ENCODE data around the gene IGF1R. TPM values are rescaled to one million over a fixed set of nuclear protein-coding genes. Genes with fewer than 3 reads are reported as not detected.

The IGF1R gene
- total RNA-seq, 2 donors from 2014 or later: 32.1 to 64.1 TPM

DNA sequence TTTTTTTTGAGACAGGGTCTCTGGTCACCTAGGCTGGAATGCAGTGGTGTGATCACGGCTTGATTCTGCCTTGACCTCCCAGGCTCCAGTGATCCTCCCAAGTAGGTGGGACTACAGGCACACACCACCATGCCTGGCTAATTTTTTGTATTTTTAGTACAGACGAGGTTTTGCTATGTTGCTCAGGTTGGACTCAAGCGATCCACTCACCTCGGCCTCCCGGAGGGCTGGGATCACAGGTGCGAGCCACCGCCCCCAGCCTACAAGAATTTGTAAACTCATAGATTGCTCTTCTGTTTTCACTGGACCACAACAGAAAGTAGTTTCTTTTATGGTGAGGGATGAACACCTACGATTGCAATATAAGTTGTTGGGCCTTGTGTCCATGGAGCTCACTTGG, 7.4 kb downstream of the IGF1R start:
- Histone ChIP-seq H3K4me3 (no peak overlapping the region), H3K4me1 (peaks cover 0 to 66% of the 10 kb centered on the region in 2 donors), H3K36me3 (no peaks in the 10 kb centered on the region), H3K27ac (no peak overlapping the region), H3K27me3 (no peaks in the 10 kb centered on the region), H3K9me3 (no peaks in the 10 kb centered on the region)
- DNase-seq (ENCODE audit: low spot score): no peak
- TF ChIP-seq CTCF (IDR thresholded peaks at IDR 0.05): no peak

GRCh38 chr15:98657721-98658120, 9.4 kb downstream of the IGF1R start:
- Histone ChIP-seq H3K4me1 (peaks cover 0 to 68% of the 10 kb centered on the region in 2 donors), H3K4me3 (no peak overlapping the region), H3K27ac (no peak overlapping the region), H3K9me3 (no peaks in the 10 kb centered on the region), H3K36me3 (no peaks in the 10 kb centered on the region), H3K27me3 (no peaks in the 10 kb centered on the region)
- TF ChIP-seq CTCF (IDR thresholded peaks at IDR 0.05): no peak
- no peak for DNase-seq (ENCODE audit: low spot score)

DNA sequence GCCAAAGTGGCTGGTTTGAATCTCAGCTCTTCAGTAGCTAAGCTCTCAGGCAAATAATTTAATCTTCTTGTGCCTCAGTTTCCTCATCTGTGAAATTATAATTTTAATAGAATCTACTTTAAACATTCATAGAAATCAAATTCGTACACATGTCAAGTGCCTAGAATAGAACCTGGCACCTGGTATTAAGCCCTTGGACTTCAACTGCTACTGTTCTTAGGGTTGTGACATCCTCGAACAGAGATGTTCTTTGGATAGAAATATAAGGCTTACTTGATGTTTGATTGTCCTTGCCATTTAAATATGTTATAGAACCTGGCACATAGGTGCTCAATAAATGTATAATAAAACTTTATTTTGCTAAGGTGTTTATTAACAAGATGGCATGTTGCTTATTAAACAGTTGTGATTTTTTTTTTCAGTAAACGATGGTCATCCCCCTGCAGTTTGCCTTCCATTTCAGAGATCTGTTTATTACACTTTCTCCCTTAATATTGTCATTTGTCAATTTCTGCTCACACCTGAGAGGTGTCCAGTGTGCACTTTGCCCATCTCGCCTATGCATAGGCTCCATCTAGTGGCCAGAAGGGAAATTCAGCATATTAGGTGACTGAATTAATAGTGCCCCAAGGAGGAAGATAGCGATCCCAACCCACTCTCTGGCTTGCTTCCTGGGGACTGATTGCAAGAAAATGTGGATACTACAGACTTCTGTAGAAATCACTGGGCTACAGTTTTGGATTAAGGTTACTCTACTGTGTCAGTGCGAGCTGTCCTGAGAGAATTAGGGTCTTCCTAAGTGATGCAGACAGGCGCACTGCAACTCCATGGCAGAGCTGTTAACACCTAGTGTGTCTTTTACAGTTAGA, 10.7 kb downstream of the IGF1R start:
- no peaks in the 10 kb centered on the region for H3K9me3 ChIP-seq
- H3K4me1 ChIP-seq: peaks cover 0 to 67% of the 10 kb centered on the region in 2 donors
- no peak overlapping the region for H3K27ac ChIP-seq
- no peak for DNase-seq (ENCODE audit: low spot score)
- no peak overlapping the region for H3K4me3 ChIP-seq
- H3K36me3 ChIP-seq: no peaks in the 10 kb centered on the region
- no peaks in the 10 kb centered on the region for H3K27me3 ChIP-seq
- TF ChIP-seq CTCF (IDR thresholded peaks at IDR 0.05): peak; percentile 81 to 88

- H3K4me3 ChIP-seq: no peak overlapping the region
- no peak for TF ChIP-seq CTCF (IDR thresholded peaks at IDR 0.05)
- H3K36me3 ChIP-seq: no peaks in the 10 kb centered on the region
- no peak for DNase-seq (ENCODE audit: low spot score)
- no peaks in the 10 kb centered on the region for H3K27me3 ChIP-seq
- peaks cover 0 to 58% of the 10 kb centered on the region in 2 donors for H3K4me1 ChIP-seq
- H3K9me3 ChIP-seq: no peaks in the 10 kb centered on the region
- H3K27ac ChIP-seq: no peak overlapping the region
Measured at GRCh38 chr15:98660055-98660454, 11.7 kb downstream of the IGF1R start.

- H3K27me3 ChIP-seq: no peaks in the 10 kb centered on the region
- H3K27ac ChIP-seq: no peak overlapping the region
- no peak for TF ChIP-seq CTCF (IDR thresholded peaks at IDR 0.05)
- DNase-seq (ENCODE audit: low spot score): no peak
- H3K4me1 ChIP-seq: peaks cover 0 to 61% of the 10 kb centered on the region in 2 donors
- H3K36me3 ChIP-seq: no peaks in the 10 kb centered on the region
- no peaks in the 10 kb centered on the region for H3K9me3 ChIP-seq
- H3K4me3 ChIP-seq: no peak overlapping the region
Measured at GRCh38 chr15:98663045-98663444, 14.7 kb downstream of the IGF1R start.

Measured in right atrium auricular region (tissue), 2 donors.